Transverse colon (tissue), 4 donors: ENCODE data around the gene OLFM1. TPM values are rescaled to one million over a fixed set of nuclear protein-coding genes. Genes with fewer than 3 reads are reported as not detected.

Experiments
- DNase-seq: peaks from one replicate; pipeline ENCODE4 v3.0.0-alpha.2; 2019
- H3K27ac ChIP-seq, 4 donors: fragments of 200-600 bp; sonication (generic); 2 replicates each; pipeline ENCODE4 v1.5.1; 2016 to 2018; ENCODE audit warnings: inconsistent platforms in 4 of 4
- H3K27me3 ChIP-seq: fragments of 200-600 bp; sonication (generic); 2 replicates; pipeline ENCODE4 v1.5.1; 2017; ENCODE audit warnings: inconsistent platforms
- H3K36me3 ChIP-seq, 4 donors: fragments of 200-600 bp; sonication (generic); 2 replicates each; pipeline ENCODE4 v1.5.1; 2017 to 2019; ENCODE audit warnings: inconsistent platforms in 4 of 4
- H3K4me1 ChIP-seq, 4 donors: fragments of 200-600 bp; sonication (generic); 2 replicates each; pipeline ENCODE4 v1.5.1; 2017 to 2020; ENCODE audit warnings: inconsistent platforms in 4 of 4
- H3K4me3 ChIP-seq, 4 donors: fragments of 200-600 bp; sonication (generic); 1 replicate in 1 of 4; 2 replicates in 3 of 4; pipeline versions ENCODE4 v1.5.1 to v1.6.1; 2017 to 2019; ENCODE audit warnings: inconsistent platforms in 4 of 4
- H3K9me3 ChIP-seq, 2 donors: fragments of 200-600 bp; sonication (generic); 2 replicates each; pipeline ENCODE4 v1.5.1; 2017 to 2019; ENCODE audit warnings: inconsistent platforms in 2 of 2
- CTCF ChIP-seq, 5 experiments: fragments of 200-600 bp in 3 of 5; fragments of 450-650 bp in 2 of 5; sonication (generic) in 3 of 5; IDR thresholded peaks; 1 replicate in 2 of 5; 2 replicates in 3 of 5; pipeline ENCODE4 v1.5.1; 2016 to 2017; ENCODE audit warnings: antibody characterized with exemption in 5 of 5, inconsistent platforms in 3 of 5, mild to moderate bottlenecking in 2 of 5, moderate library complexity in 1 of 5
- EP300 ChIP-seq: sonication (generic); formaldehyde crosslinking; IDR thresholded peaks from one replicate; pipeline ENCODE4 v1.6.1; 2017; ENCODE audit warnings: antibody characterized with exemption, low read depth
- POLR2A ChIP-seq: fragments of 450-650 bp; IDR thresholded peaks from one replicate; pipeline ENCODE4 v1.6.1; 2016; ENCODE audit warnings: antibody characterized with exemption, mild to moderate bottlenecking, moderate library complexity
- POLR2AphosphoS5 ChIP-seq, 3 donors: sonication (generic); formaldehyde crosslinking; IDR thresholded peaks; one replicate each; pipeline ENCODE4 v1.6.1; 2016; ENCODE audit warnings: antibody characterized with exemption in 3 of 3
- WGBS, 2 donors: methylation state at CpG; one replicate each; pipeline ENCODE4 v1.1.5; 2018; ENCODE audit warnings: low coverage in 1 of 2; 5-methylcytosine and 5-hydroxymethylcytosine counted together
- in situ Hi-C, 4 donors: fragments of 200-750 bp; cut with MboI; loops; one replicate each; pipeline versions ENCODE4 v1.15.0 to v1.15.1; 2017; ENCODE audit warnings: low sequenced_read_pairs in 3 of 4, low pct_ligation_motif_present in 1 of 4, low pct_unique_long_range_greater_than_20kb in 1 of 4
- intact Hi-C: fragments of 100-400 bp; cut with DNase I; formaldehyde crosslinking; loops from one replicate; pipeline ENCODE4 v1.15.1; 2023; ENCODE audit warnings: low total_unique reads
- total RNA-seq, 4 donors: library from RNA; depleted of rRNA; stranded (reverse); fragments of >200 nt; gene quantifications; one replicate each; pipeline ENCODE4 v1.1.0, GENCODE V29; 2016

Gene OLFM1
- total RNA-seq, 4 donors from 2014 or later: 3.7 to 7.8 (median 4.0) TPM; not detected in 1

GRCh38 chr9:135069558-135070197, 17.8 kb upstream of the OLFM1 start:
- H3K4me1 ChIP-seq: no peaks in the 10 kb centered on the region
- intact Hi-C loops: no loop called here
- DNase-seq: peak; percentile 1

DNA sequence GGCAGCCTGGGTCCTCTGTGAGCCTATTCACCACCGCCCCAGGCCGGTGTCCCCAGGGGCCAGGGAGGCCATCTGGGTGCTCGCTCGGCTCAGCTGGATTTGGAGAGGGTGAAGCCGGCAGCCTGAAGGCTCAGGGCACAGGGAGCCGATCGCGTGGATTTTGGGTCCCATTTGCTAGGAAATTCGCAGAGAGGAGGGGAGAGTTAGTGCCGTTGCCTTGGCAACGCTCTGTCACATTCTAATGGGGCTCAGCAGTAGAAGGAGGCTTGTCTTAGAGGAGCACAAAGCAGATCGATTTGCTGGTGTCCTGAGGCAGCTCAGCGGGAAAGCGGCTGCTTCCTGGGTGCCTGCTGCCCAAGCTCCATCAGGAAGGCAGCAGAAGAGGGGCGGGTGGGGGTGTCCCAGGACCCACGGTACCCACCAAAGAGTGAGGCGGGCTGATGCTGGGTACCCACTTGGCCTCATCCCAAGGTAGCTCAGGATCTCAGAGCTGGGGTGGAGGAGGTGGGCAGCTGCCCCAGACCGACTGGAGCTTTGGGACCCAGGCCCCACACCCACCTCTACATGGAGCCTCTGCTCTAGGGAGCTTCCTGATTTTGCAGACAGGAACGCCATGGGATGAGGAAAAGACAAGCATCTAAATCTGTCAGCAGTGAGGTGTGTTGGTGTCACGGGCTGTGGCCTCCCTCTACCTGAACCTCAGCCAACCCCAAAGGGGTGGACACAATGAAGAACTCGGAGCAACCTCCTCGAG, 17.1 kb upstream of the OLFM1 start:
- Histone ChIP-seq H3K36me3 (no peaks in the 10 kb centered on the region), H3K9me3 (no peaks in the 10 kb centered on the region), H3K4me3 (no peak overlapping the region), H3K4me1 (peaks cover 0 to 5% (median under 1%) of the 10 kb centered on the region in 4 donors), H3K27ac (no peak overlapping the region), H3K27me3 (peaks cover 30% of the 10 kb centered on the region)
- peak; percentile 1 for DNase-seq
- TF ChIP-seq POLR2A (no peak), CTCF (IDR thresholded peaks at IDR 0.05) (no peak), POLR2AphosphoS5 (IDR thresholded peaks at IDR 0.05) (no peak), EP300 (no peak)
- intact Hi-C loops: no loop called here
- 58 to 60% methylated on average over 2 to 22 of the region's 22 CpGs for WGBS, 2 donors
- in situ Hi-C loops: no loop called here

More at GRCh38 chr9:135069558-135070197, 17.8 kb upstream of the OLFM1 start:
- Histone ChIP-seq H3K9me3 (no peaks in the 10 kb centered on the region), H3K27me3 (peaks cover 28% of the 10 kb centered on the region), H3K36me3 (no peaks in the 10 kb centered on the region), H3K4me3 (no peak overlapping the region), H3K27ac (no peak overlapping the region)
- in situ Hi-C loops: no loop called here
- TF ChIP-seq EP300: no peak
- no peak for TF ChIP-seq CTCF (IDR thresholded peaks at IDR 0.05)
- TF ChIP-seq POLR2AphosphoS5 (IDR thresholded peaks at IDR 0.05): no peak
- no peak for TF ChIP-seq POLR2A
- 33 to 48% methylated on average over 5 to 15 of the region's 15 CpGs for WGBS, 2 donors

DNA sequence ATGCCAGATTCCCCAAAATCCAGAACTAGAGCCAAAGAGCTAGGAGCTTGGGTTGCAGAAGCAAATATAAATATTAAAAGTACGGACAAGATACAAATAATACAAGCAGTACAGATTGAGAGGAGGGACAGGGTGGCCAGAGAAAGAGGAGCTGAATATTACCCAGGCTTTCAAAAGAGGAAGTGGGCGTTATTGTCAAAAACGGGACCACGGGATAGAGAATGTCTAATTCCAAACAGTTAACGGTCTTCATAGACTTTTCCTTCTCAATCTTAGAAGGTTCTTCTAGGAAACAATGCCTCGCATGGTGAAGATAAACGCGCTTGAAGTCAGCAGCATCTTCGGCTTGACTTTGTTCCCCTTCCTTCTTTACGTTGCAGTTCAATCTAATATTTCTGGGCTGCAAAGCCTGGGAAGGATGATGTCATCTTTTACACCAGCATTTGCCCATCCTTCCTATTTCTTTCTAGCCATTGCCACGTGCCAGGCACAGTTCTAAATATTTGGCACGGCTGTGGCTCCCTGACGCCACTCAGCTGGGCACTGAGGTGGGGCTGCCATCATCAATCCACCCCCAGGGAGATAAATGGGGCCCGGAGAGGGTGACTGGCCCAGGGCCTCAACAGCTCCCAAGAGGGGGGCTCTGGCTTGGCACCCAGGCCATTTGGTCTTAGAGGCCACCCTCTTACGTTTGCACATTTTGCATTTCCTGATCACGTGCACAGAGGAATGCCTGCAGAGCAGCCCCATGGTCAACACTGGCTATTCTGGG, 16.3 kb upstream of the OLFM1 start:
- Histone ChIP-seq H3K27me3 (peaks cover 30% of the 10 kb centered on the region), H3K27ac (no peak overlapping the region), H3K36me3 (no peaks in the 10 kb centered on the region), H3K4me3 (no peak overlapping the region), H3K9me3 (no peaks in the 10 kb centered on the region), H3K4me1 (peaks cover 0 to 10% (median 8%) of the 10 kb centered on the region in 4 donors)
- in situ Hi-C loops (no loop called here), intact Hi-C loops (no loop called here)
- peak; percentile 0 for DNase-seq
- 63% methylated on average over 11 to 16 of the region's 16 CpGs for WGBS, 2 donors
- TF ChIP-seq POLR2A (no peak), EP300 (no peak), POLR2AphosphoS5 (IDR thresholded peaks at IDR 0.05) (no peak), CTCF (IDR thresholded peaks at IDR 0.05) (no peak)
